ENCODE results near the gene PROX2. TPM values are rescaled to one million over a fixed set of nuclear protein-coding genes. Genes with fewer than 3 reads are reported as not detected.
A peak's percentile ranks its signal among the peaks of the same experiment; 100 is the strongest.

Gene PROX2
- total RNA-seq, 1 donor from 2014 or later: 0.08 TPM

- TF ChIP-seq CTCF (IDR thresholded peaks at IDR 0.05; ENCODE audit: unreplicated experiment): no peak
- DNase-seq (ENCODE audit: low spot score): no peak
- Mint-ChIP-seq H3K4me3 (ENCODE audit: unreplicated experiment) (no peak overlapping the region), H3K36me3 (ENCODE audit: low read depth, unreplicated experiment) (peaks cover 4% of the 10 kb centered on the region), H3K27ac (ENCODE audit: unreplicated experiment) (no peak overlapping the region), H3K27me3 (ENCODE audit: unreplicated experiment) (peaks cover 9% of the 10 kb centered on the region), H3K4me1 (ENCODE audit: unreplicated experiment) (peaks cover under 1% of the 10 kb centered on the region), H3K9me3 (ENCODE audit: unreplicated experiment) (no peaks in the 10 kb centered on the region)
These were observed 41.2 kb upstream of the PROX2 start for GRCh38 chr14:74917178-74917543.

- Mint-ChIP-seq H3K9me3 (ENCODE audit: unreplicated experiment) (no peaks in the 10 kb centered on the region), H3K36me3 (ENCODE audit: low read depth, unreplicated experiment) (peaks cover 4% of the 10 kb centered on the region), H3K27ac (ENCODE audit: unreplicated experiment) (no peak overlapping the region), H3K27me3 (ENCODE audit: unreplicated experiment) (peaks cover 8% of the 10 kb centered on the region), H3K4me3 (ENCODE audit: unreplicated experiment) (no peak overlapping the region), H3K4me1 (ENCODE audit: unreplicated experiment) (no peaks in the 10 kb centered on the region)
- no peak for DNase-seq (ENCODE audit: low spot score)
- TF ChIP-seq CTCF (IDR thresholded peaks at IDR 0.05; ENCODE audit: unreplicated experiment): no peak
These were observed 39.9 kb upstream of the PROX2 start for GRCh38 chr14:74915826-74916225.

DNA sequence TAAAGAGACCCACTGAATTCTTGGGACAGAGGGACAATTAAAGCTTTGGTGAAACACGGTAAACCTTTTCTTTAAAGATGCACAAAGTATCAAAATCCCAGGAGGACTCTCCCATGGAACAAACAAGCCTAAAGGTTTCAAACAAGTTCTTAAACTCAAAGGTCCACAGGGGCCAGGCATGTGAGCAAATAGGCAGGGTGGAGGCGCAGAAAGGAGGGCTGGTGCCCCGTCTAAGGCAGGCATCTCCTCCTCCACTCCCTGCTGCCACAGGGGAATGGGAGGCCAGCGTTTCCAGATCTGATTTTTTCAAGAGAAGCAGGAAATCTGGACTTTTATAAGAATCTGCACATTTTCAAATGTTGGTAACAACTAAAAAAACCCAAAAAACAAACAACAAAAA lies 39.5 kb upstream of the PROX2 start:
- Mint-ChIP-seq H3K4me3 (ENCODE audit: unreplicated experiment) (no peak overlapping the region), H3K9me3 (ENCODE audit: unreplicated experiment) (no peaks in the 10 kb centered on the region), H3K4me1 (ENCODE audit: unreplicated experiment) (no peaks in the 10 kb centered on the region), H3K36me3 (ENCODE audit: low read depth, unreplicated experiment) (peaks cover 5% of the 10 kb centered on the region), H3K27me3 (ENCODE audit: unreplicated experiment) (peaks cover 7% of the 10 kb centered on the region), H3K27ac (ENCODE audit: unreplicated experiment) (no peak overlapping the region)
- TF ChIP-seq CTCF (IDR thresholded peaks at IDR 0.05; ENCODE audit: unreplicated experiment): no peak
- DNase-seq (ENCODE audit: low spot score): no peak

- no peak overlapping the region for H3K27ac Mint-ChIP-seq (ENCODE audit: unreplicated experiment)
- peak; percentile 28 for TF ChIP-seq CTCF (IDR thresholded peaks at IDR 0.05; ENCODE audit: unreplicated experiment)
- H3K27me3 Mint-ChIP-seq (ENCODE audit: unreplicated experiment): peaks cover 9% of the 10 kb centered on the region
- H3K4me3 Mint-ChIP-seq (ENCODE audit: unreplicated experiment): no peak overlapping the region
- peaks cover 9% of the 10 kb centered on the region for H3K36me3 Mint-ChIP-seq (ENCODE audit: low read depth, unreplicated experiment)
- peak; percentile 67 for DNase-seq (ENCODE audit: low spot score)
- H3K4me1 Mint-ChIP-seq (ENCODE audit: unreplicated experiment): no peaks in the 10 kb centered on the region
- no peaks in the 10 kb centered on the region for H3K9me3 Mint-ChIP-seq (ENCODE audit: unreplicated experiment)
These were observed 38.1 kb upstream of the PROX2 start for GRCh38 chr14:74913986-74914573.

GRCh38 chr14:74913393-74913910 lies 37.5 kb upstream of the PROX2 start:
- DNase-seq (ENCODE audit: low spot score): no peak
- no peak overlapping the region for H3K27ac Mint-ChIP-seq (ENCODE audit: unreplicated experiment)
- H3K36me3 Mint-ChIP-seq (ENCODE audit: low read depth, unreplicated experiment): peaks cover 9% of the 10 kb centered on the region
- no peak for TF ChIP-seq CTCF (IDR thresholded peaks at IDR 0.05; ENCODE audit: unreplicated experiment)
- peaks cover 5% of the 10 kb centered on the region for H3K4me1 Mint-ChIP-seq (ENCODE audit: unreplicated experiment)
- H3K27me3 Mint-ChIP-seq (ENCODE audit: unreplicated experiment): peaks cover 9% of the 10 kb centered on the region
- no peaks in the 10 kb centered on the region for H3K9me3 Mint-ChIP-seq (ENCODE audit: unreplicated experiment)
- H3K4me3 Mint-ChIP-seq (ENCODE audit: unreplicated experiment): no peak overlapping the region

Data from endothelial cell (in vitro differentiated cells).